HG03442 (cell line): ENCODE measurements around the gene MYO5C.
"Not testable (repeated sequence)": the region's sequence is repeated elsewhere in the genome, so short reads cannot be mapped to it uniquely, and the experiment has no call there.

Experiments used
- ATAC-seq: cut with Tn5 transposase; IDR thresholded peaks from one replicate; pipeline ENCODE4 v1.9.1; 2021; ENCODE audit warnings: mild to moderate bottlenecking, moderate library complexity; ENCODE audit not compliant: unreplicated experiment

The MYO5C gene

DNA sequence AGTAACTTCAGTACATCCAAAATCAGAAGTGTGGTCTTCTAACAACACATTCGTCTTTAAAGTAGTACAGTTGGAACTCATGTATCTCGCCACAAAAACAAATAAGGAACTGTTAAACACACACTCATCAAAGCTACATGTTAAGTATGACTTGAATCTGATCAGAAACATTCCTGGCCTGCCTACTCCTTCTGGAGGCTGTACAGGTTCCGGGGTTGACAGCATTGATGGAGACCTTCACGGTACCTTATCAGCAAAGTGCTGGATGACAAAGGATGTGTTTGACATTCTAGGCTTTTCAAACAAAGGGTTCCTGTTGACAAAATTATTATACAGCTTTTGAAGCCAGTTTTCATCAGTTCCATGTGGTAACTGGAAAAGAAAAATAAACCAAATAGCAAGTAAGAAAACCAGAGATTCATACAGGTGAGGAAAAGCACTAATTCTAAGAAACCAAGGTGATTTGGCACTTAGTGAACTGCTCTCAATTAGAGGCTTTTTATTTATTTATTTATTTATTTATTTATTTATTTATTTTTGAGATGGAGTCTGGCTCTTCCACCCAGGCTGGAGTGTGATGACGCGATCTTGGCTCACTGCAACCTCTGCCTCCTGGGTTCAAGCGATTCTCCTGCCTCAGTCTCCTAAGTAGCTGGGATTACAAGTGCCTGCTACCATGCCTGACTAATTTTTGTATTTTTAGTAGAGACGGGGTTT lies 44.3 kb downstream of the MYO5C start:
- ATAC-seq = no peak

DNA sequence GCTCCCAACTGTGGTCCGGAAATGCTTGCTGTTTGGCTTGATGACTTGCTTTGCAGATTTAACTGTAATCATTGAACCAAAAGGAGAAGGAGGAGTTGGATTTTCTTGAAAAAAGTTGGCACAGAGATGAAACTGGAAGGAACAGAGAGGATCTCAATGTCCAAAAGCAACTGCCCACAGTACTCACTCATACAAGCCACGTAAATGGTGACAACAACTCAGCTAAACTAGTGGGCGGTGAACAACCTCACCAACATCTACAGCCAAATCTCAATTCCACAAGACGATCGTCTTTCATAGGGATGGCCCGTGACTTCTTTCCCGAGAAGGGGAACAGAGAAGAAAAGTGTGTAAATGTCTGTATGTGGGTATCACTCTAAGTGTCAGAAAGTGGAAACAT lies 48.1 kb downstream of the MYO5C start:
- no peak for ATAC-seq

DNA sequence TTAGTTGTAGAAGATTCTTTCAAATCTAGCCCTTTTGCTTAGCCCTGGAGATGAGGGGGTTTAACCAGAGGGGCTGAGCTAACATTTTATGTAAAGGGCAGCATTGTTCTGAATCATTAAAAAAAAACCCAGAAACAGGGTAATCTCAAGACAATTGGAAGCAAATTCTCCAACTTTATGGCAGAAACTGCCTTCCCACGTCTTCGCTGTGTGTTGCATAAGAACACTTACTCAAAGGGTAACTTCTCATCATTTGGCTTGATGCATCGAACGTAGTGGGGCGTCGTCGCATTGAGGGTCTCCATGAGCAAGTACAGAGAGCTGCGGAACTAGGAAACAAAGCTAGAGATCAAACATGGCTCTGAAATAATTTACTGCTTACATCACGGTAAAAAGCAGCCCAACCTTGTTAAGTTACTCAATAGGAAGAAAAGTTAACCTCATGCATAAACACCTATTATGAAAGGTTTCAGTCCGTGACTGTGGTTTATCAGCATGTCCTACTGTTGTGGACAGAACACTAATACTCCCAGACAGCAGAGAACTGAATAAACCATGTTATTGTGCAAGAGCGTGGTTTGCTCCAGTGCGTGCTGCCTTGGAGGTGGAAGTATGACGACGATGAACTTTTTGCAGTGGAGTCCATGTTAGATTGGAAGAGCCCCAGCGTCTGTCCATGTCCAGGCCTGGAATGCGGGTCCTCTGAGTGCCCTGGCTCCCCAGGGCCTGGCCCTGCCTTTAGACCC lies 48.7 kb downstream of the MYO5C start:
- no peak for ATAC-seq

DNA sequence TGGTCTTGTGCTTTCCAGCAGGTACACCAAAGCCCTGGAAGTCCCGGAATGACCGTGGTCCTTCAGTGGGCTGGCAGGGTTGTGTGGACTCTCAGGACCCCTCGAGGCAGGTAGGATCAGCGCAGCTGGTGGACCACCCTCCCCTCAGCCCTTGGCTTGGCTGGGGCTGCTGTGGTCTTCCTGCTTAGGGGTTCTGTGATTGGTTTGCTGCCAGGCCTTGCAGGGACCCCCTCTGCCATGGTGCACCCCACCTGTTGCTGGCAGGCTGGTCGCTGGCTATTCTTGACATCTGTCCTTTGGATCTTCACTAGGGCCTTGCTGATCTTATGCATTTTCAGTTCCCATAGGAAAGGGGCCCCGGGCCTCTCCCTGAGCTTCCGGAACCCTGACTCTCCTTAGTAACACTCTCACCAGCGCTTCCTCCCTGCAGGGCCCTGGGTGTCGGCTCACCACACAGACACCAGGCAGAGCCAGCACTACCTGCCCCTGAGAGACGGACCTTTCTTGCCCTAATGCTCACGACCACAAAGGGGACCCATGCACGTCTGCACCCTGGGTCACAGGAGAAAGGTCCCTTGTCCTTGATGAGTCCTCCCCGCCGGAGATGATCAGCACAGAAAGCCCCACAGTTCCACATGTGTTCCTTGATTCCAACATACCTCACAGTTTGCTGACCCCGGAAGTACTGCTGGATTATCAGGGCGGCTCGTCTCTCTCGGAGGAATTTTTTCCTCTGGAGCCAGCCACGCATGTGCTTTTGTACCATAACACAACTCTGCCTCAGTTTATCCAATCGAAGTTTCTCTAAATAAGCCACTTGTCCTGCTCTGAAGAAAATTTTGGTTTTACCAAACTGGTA lies 51.7 kb downstream of the MYO5C start:
- no peak for ATAC-seq

DNA sequence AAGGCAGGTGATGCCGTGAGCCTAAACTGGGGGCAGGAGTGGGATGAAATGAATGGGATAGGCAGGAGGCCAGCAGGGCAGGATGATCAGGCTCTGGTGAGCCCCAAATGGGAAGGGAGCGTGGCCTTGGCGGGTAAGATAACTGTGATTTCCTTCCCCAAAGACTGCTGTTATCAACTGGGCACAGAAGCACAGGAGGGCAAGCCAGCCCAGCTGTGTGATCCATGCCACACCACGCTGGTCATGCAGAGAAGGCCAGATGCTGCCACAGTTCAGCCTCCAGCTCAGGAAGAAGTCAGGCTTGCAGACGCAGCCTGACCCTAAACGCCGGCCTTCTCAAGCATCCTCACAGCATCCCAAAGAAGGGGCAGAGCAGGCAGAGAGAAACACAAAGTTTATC lies 52.3 kb downstream of the MYO5C start:
- no peak for ATAC-seq

DNA sequence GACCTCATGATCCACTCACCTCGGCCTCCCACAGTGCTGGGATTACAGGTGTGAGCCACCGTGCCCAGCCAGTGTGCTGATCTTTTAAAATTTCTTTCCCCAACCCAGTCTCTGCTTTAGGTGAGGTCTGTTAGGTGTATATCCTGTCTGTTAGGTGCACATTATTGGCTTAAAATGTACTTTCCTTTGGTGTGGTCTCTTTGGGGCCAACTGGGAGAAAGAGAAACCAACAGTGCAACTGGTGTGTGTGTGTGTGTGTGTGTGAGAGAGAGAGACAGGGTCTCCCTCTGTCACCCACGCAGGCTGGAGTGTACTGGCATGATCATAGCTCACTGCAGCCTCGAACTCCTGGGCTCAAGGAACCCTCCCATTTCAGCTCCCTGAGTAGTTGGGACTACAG lies 54.1 kb downstream of the MYO5C start:
- no peak for ATAC-seq

DNA sequence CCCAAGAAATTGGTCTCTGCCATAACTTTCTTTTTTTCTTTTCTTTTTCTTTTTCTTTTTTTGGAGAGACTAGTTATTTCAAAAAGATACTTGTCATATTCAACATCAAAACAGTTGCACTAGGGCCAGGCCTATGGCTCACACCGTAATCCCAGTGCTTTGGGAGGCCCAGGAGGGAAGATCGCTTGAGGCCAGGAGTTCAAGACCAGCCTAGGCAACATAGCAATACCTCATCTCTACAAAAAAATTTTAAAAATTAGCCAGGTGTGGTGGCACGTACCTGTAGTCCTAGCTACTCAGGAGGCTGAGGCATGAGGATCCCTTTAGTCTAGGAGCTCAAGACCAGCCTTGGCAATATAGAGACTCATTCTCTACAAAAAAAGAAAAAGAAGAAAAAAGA lies 55.4 kb downstream of the MYO5C start:
- ATAC-seq = no peak

DNA sequence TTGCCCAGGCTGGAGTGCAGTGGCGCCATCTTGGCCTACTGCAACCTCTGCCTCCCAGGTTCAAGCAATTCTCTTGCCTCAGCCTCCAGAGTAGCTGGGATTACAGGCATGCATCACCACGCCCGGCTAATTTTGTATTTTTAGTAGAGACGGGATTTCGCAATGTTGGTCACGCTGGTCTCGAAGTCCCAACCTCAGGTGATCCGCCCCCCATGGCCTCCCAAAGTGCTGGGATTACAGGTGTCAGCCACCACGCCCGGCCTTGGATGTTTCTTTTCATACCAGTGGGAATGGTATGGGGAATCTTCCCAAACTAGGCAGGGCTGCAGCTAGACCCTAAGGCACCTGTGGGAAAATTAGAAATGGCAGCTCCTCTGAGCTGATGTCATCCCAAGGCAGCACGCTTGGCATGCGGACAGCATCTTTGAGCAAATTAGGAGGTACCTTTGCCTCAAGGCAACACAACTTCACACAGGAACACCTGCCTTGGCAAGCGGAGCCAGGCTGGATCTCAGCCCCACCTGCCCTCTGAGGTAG lies 56.5 kb downstream of the MYO5C start:
- not testable (repeated sequence) for ATAC-seq

DNA sequence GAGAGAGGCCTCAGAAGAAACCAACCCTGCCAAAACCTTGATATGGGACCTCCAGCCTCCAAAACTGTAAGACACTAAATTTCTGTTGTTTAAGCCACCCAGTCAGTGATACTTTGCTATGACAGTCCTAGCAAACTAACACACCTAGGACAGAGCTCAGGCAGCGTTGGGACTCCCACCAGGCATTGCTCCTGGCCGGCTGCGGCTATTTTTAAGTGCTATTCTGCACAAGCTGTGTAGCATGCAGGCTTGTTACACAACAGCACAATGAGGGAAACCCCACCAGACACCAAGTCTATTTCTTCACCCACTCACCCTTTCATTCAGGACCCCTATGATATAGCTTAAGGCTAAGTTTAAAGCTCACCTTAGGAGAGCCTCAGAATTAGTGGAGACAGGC lies 57.5 kb downstream of the MYO5C start:
- no peak for ATAC-seq

DNA sequence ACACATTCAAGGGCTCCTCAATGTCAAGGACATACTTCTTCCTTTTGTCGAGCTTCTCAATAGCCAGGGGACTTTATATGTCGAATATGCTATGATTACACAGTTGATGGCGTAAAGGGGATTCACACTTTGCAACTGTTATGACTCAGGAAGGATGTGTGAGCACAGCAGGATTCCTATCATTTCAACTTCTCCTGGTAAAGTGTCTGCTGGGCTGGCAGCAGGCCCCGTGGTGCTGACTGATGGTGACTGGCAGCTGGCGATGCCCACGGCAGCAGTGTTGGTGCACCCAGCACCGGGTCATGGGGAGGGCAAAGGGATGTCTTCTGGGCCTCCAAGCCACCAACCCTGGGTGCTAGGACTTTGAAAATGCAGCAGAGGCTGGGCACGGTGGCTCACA lies 59.6 kb downstream of the MYO5C start:
- ATAC-seq = no peak

DNA sequence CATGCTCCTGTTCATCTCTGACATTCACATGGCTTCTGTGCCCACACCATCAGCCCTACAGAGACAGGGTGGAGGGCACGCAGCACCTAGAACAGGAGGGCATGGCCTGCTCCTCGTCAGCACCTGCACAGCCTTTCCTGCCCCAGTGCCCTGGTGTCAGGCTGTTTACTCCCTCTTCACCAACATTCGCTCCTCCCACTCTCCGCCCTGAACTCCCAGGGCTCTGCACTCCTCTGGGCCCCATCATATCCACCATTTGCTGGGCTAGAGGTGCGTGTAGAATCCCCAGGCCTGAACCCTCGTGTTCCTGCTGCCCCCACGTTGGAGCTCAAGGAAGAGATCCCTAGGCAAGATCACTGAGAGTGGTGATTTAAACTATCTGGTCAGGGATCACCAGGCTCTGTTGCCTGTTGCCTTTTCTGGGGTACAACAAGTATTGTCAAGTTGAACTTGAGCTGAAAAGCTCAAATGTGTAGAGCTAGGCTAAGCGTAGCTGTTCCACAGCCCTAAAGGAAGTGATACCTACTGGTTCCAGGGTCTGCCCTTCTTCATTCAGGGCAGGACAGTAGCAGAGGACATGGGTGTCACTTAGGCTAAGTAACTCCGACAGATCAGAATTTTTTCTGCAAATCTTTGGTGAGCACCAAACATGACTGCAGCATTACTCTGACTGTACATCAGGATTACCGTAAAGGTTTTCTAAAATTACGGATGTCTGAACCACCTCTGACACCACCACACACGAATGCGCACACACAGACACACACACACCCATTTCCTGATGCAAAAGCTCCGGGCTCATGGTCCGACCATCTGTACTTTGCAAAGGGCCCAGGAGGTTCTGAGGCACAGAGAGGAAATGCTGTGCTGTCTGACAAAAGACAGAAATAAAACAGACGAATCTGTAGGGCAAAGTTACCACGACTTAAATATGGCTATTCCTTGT lies 60.7 kb downstream of the MYO5C start:
- ATAC-seq = no peak

DNA sequence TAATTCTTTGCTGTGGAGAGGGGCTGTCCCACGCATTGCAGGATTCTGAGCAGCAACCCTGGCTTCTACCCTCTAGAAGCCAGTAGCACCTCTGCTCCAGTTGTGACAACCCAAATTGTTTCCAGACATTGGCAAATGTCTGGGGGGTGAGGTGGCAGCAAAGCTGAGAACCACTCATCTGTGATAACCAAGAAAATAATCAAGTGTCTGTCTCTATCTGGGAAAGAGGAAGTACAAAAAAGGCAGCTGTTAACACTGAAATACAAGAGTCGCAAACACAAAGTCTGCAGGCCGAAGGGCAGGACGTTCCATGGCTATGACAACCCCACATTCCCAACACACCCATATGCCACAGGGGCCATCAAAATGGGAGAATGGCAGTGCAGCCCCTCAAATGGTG lies 62.2 kb downstream of the MYO5C start:
- peak; percentile 39 for ATAC-seq

DNA sequence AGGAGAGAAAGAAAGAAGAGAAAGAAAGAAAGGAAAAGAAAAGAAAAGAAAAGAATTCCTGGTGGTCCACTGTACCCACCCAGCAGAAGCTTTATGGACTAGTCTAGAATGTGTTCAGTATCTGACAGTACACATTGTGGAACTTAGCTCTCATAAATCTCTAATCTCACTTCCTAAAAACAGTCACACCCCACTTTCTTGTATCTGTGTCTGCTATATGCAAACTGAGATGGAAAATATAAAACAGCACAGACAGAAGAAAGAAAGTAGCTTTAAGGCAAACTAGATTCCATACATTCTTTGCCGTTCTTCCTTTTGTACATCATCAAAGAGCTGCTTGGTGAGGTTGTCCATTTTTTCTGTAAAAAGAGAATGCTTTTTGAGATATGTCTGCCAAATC lies 63.3 kb downstream of the MYO5C start:
- ATAC-seq = peak; percentile 50

DNA sequence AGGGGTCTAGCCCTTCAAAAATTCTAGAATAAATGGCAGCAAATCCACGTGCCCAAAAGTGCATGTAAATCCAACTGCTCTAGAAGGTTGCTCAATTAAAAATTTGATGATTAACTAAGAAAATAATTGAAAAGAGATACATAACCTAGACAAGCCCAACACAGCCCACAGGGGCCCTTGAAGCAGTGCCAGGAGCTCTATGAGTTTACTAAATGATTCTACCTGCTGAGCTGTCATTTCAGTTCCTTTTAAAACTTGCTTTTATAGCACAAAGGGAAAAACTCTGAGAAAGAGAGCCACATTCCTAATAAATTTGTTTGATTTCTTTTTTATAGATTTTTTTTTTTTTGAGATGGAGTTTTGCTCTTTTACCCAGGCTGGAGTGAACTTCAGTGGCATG lies 65.5 kb downstream of the MYO5C start:
- no peak for ATAC-seq

DNA sequence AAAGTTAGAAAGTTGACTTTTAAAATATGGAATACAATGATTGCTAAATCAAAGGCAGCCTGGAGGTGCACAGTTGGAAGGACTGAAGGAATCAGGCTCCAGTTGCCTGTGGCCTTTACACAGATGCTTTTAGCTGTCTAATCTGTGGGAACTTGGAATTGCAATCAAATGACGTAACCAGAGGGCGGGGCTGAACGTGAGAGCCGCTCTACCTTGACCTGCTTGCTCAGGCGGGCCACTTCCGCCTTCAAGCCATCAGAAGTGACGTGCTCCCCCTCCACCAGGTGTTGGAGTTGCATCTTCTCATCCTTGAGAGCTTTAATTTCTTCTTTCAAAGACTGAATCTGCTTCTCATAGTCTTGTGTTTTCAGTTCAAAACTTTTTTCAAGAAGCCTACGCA lies 66.7 kb downstream of the MYO5C start:
- no peak for ATAC-seq

DNA sequence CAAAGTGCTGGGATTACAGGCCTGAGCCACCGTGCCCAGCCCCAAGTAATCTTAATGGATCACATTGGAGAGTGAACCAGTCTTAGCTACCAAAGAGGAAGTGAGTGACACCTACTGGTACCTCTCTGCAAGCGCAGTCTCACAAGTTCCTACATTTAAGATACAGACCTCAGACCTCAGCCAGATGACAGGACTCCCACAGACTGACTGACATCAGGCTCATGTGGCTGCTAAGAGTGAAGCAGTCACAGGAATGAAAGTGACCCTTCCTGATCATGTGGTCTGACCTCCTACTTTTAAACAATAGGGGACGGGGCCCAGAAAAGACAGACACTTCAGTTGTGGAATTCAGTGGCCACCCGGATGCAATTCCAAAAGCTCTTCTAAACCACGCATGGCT lies 68.1 kb downstream of the MYO5C start:
- ATAC-seq = peak; percentile 80

DNA sequence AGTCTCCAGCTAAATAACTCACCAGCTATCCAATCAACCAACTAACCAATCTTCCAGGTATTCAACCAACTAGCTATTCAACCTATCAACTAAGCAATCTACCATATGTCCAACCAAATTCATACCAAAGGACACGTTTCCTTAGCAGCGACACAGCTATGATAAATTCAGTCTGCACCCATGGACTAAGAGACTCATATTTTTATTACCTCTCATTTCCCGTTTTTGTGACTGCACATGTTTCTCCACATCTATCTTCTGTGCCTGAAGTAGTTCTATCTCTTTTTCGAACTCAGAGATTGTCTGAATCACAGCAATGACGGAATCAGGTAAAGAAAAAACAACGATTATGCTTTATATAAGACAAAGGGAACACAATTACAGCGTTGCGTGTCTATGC lies 70.4 kb downstream of the MYO5C start:
- ATAC-seq = no peak

DNA sequence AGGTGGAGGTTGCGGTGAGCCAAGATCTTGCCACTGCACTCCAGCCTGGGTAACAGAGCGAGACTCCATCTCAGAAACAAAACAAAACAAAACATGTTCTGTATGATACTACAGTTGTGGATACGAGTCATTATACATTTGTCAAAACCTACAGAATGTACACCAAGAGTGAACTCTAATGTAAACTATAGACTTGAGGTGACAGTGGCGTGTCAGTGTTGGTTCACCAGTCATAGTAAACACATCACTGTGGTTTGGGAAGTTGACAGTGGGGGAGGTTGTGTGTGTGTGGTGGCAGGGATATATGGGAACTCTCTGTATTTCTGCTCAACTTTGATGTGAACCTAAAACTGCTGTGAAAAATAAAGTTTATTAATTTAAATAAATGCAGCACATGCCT lies 71.4 kb downstream of the MYO5C start:
- ATAC-seq = no peak

DNA sequence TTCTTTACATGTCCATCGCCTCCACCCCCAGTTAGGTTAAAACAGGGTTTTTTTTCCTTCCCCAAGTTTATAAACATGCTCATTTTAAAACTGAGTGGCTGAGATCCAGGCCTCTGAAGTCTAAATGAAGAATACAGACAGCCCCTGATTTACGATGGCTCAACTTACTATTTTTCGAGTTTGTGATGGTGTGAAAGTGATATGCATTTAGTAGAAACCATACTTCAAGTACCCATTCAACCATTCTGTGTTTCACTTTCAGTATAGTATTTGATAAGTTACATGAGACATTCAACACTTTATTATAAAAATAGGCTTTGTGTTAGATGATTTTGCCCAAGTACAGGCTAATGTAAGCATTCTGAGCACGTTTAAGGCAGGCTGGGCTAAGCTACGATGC lies 73.9 kb downstream of the MYO5C start:
- no peak for ATAC-seq

DNA sequence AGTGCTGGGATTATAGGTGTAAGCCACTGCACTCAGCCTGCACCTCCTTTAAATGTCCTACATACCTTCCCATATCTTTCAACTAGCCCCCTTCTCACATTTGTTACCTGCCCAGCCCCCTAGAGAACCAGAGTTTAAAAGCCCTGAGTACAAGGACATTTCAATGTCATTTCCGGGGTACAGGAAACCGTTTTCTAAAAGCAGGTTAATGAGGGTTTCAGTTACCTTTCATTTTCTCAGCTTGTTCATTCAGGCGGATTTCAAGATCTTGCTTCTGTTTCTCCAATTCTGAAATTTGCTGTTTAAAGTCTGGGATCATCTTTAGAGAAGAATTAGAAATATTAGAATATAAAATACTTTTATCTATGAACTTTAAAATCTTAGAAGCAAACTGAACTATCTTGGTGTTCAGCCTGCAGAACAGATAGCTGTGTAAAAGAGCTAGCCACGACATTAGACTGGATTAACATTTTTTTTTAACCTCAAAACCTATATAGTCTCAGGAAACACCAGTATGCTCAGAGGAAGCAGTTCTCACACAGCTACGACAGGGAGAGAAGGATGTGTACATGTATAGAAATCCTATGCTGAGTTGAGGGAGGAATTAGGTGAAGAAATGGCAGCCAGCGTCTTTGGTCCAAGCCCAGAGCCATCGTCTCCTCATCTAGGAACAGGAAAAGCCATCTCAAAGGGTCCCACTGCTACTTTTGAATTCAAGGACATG lies 74.5 kb downstream of the MYO5C start:
- ATAC-seq = no peak
